GM12878 (cell line): Measurements from ENCODE around the gene MBD6. TPM values are rescaled to one million over a fixed set of nuclear protein-coding genes. Genes with fewer than 3 reads are reported as not detected.
A peak's percentile ranks its signal among the peaks of the same experiment; 100 is the strongest.

Experiments
- ATAC-seq: fragments of 200-7000 bp; cut with Tn5 transposase; 3 replicates; pipeline ENCODE4 v1.9.1; 2020; ENCODE audit warnings: mild to moderate bottlenecking, moderate library complexity
- Bru-seq: library from RNA; stranded (reverse); fragments of 400-500 nt; gene quantifications from one replicate; lab custom pipeline; 2021; lab: Mats Ljungman, UMichigan
- BruChase-seq, 2 experiments: library from RNA; stranded (reverse); fragments of 400-500 nt; gene quantifications; one replicate each; lab custom pipeline; 2021; lab: Mats Ljungman, UMichigan
- BruUV-seq: library from RNA; stranded (reverse); fragments of 400-500 nt; replicated peaks from 2 replicates; lab custom pipeline; 2021; lab: Mats Ljungman, UMichigan
- CTCF ChIA-PET: fragments of 300-600 bp; sonication (Branson Sonifier 250); formaldehyde crosslinking; extraction: SDS; loops from one replicate; lab custom pipeline; 2021; ENCODE audit warnings: inconsistent platforms; lab: Yijun Ruan, JAX
- POLR2A ChIA-PET: fragments of 350-600 bp; formaldehyde crosslinking; extraction: SDS; loops from one replicate; lab custom pipeline; 2021; ENCODE audit warnings: inconsistent platforms; lab: Charles Lee
- RAD21 ChIA-PET: fragments of 300-600 bp; sonication (Branson Sonifier 250); formaldehyde crosslinking; loops from one replicate; lab custom pipeline; 2023; ENCODE audit warnings: antibody characterized with exemption; ENCODE audit not compliant: unreplicated experiment; lab: Charles Lee
- SMC1A ChIA-PET: fragments of 300-600 bp; sonication (Branson Sonifier 250); formaldehyde crosslinking; loops from one replicate; lab custom pipeline; 2023; ENCODE audit not compliant: unreplicated experiment, uncharacterized antibody; lab: Charles Lee
- DNase-seq: peaks from one replicate; pipeline ENCODE4 v3.0.0-alpha.2; 2011; ENCODE audit warnings: low read depth, low spot score
- FAIRE-seq: peaks from 3 replicates; lab custom pipeline; 2011; peaks lifted over from hg19 to GRCh38; lab: Jason Lieb, UNC
- H2AFZ ChIP-seq: 2 replicates; pipeline ENCODE4 v1.6.0; 2011; ENCODE audit warnings: low read depth, low read length, control low read depth; ENCODE audit not compliant: control insufficient read depth
- H3K27ac ChIP-seq: 2 replicates; pipeline ENCODE4 v1.5.1; 2011; ENCODE audit warnings: control low read depth; ENCODE audit not compliant: control insufficient read depth, insufficient read depth
- H3K27me3 ChIP-seq, 2 experiments: replicated peaks in 1 of 2; 2 replicates each; pipeline versions ENCODE4 v1.6.0 to v1.6.1; 2011; ENCODE audit warnings: low read length in 1 of 2; ENCODE audit not compliant: control insufficient read depth in 2 of 2, insufficient read depth in 2 of 2
- H3K36me3 ChIP-seq, 2 experiments: 2 replicates each; pipeline ENCODE4 v1.5.1; 2011; ENCODE audit warnings: low read length in 1 of 2; ENCODE audit not compliant: control insufficient read depth in 2 of 2, insufficient read depth in 2 of 2
- H3K4me1 ChIP-seq: 2 replicates; pipeline ENCODE4 v1.6.1; 2011; ENCODE audit warnings: mild to moderate bottlenecking, low read length, moderate library complexity, mixed read lengths; ENCODE audit not compliant: control insufficient read depth, insufficient read depth
- H3K4me2 ChIP-seq: 2 replicates; pipeline ENCODE4 v1.6.0; 2011; ENCODE audit warnings: control low read depth; ENCODE audit not compliant: control insufficient read depth, insufficient read depth
- H3K4me3 ChIP-seq: fragments of 200-600 bp; sonication (generic); 2 replicates; pipeline ENCODE4 v1.5.1; 2016
- H3K79me2 ChIP-seq: 2 replicates; pipeline ENCODE4 v1.6.0; 2011; ENCODE audit warnings: low read length; ENCODE audit not compliant: control insufficient read depth, insufficient read depth
- H3K9ac ChIP-seq: 2 replicates; pipeline ENCODE4 v1.8.0; 2011; ENCODE audit warnings: low read length, control low read depth, mixed read lengths; ENCODE audit not compliant: control insufficient read depth, insufficient read depth
- H3K9me3 ChIP-seq: replicated peaks from 3 replicates; pipeline ENCODE4 v1.5.1; 2011; ENCODE audit warnings: mild to moderate bottlenecking, low read length; ENCODE audit not compliant: control insufficient read depth, insufficient read depth
- H4K20me1 ChIP-seq: 2 replicates; pipeline ENCODE4 v1.6.0; 2011; ENCODE audit not compliant: control insufficient read depth, insufficient read depth
- EZH2 ChIP-seq: IDR thresholded peaks from 2 replicates; pipeline ENCODE4 v1.6.1; 2012; ENCODE audit warnings: low read depth, mild to moderate bottlenecking, control low read depth, inconsistent platforms, low read length, borderline replicate concordance; ENCODE audit not compliant: control insufficient read depth
- IRF4 ChIP-seq: IDR thresholded peaks from 2 replicates; pipeline ENCODE4 v1.6.1; 2011; ENCODE audit warnings: low read depth, low read length
- JUND ChIP-seq: IDR thresholded peaks from 2 replicates; pipeline ENCODE4 v1.6.1; 2012; ENCODE audit warnings: low read depth, mild to moderate bottlenecking, low read length, improper control_type of control experiment, moderate library complexity
- MYB ChIP-seq: fragments of 150-350 bp; IDR thresholded peaks from 2 replicates; pipeline ENCODE4 v1.6.1; 2014; ENCODE audit warnings: mild to moderate bottlenecking, low read depth, low read length, borderline replicate concordance
- NFYB ChIP-seq: IDR thresholded peaks from 2 replicates; pipeline ENCODE4 v1.6.1; 2011; ENCODE audit warnings: low read depth, mild to moderate bottlenecking, low read length, improper control_type of control experiment, moderate library complexity; ENCODE audit not compliant: insufficient read depth
- PAX5 ChIP-seq: IDR thresholded peaks from 2 replicates; pipeline ENCODE4 v1.6.1; 2011; ENCODE audit warnings: low read depth, low read length, borderline replicate concordance
- PAX8 ChIP-seq: fragments of 450-650 bp; IDR thresholded peaks from 2 replicates; pipeline ENCODE4 v1.6.1; 2017; ENCODE audit warnings: mild to moderate bottlenecking, moderate library complexity
- RFX5 ChIP-seq: IDR thresholded peaks from 2 replicates; pipeline ENCODE4 v1.6.1; 2011; ENCODE audit warnings: low read depth, low read length, improper control_type of control experiment
- SIN3A ChIP-seq: IDR thresholded peaks from 2 replicates; pipeline ENCODE4 v1.6.1; 2012; ENCODE audit warnings: low read depth, low read length, improper control_type of control experiment
- SMARCA5 ChIP-seq: fragments of 450-650 bp; IDR thresholded peaks from 2 replicates; pipeline ENCODE4 v1.6.1; 2017; ENCODE audit warnings: mild to moderate bottlenecking
- SREBF1 ChIP-seq: IDR thresholded peaks from 2 replicates; pipeline ENCODE4 v1.6.1; 2012; ENCODE audit warnings: mild to moderate bottlenecking, low read length
- ZBED1 ChIP-seq: IDR thresholded peaks from 2 replicates; pipeline ENCODE4 v1.6.1; 2016; ENCODE audit warnings: borderline replicate concordance
- ZBTB33 ChIP-seq: fragments of 450-650 bp; IDR thresholded peaks from 2 replicates; pipeline ENCODE4 v1.6.1; 2017; ENCODE audit warnings: mild to moderate bottlenecking
- ZNF24 ChIP-seq: fragments of 450-650 bp; IDR thresholded peaks from 2 replicates; pipeline ENCODE4 v1.6.1; 2017; ENCODE audit warnings: antibody characterized with exemption, mild to moderate bottlenecking
- whole genome bisulfite sequencing: methylation state at CpG from one replicate; pipeline ENCODE4 v1.1.6; 2016; ENCODE audit warnings: low lambda C conversion rate; ENCODE audit not compliant: insufficient replicate concordance, insufficient coverage; ENCODE audit errors: missing lambda C conversion rate; 5-methylcytosine and 5-hydroxymethylcytosine counted together
- in situ Hi-C: fragments of 300-500 bp; cut with MboI; formaldehyde crosslinking; loops from 9 replicates; pipeline ENCODE4 v1.14.3; 2018; ENCODE audit warnings: mixed read lengths
- intact Hi-C: fragments of 100-400 bp; cut with micrococcal nuclease; formaldehyde crosslinking; loops from one replicate; pipeline ENCODE4 v1.14.2; 2022; ENCODE audit not compliant: unreplicated experiment
- long read RNA-seq, 2 experiments: library from polyadenylated mRNA; unstranded; transcript quantifications; one replicate each; pipeline ENCODE4 v2.0.0, GENCODE V29; 2019 to 2020
- polyA minus RNA-seq, 3 experiments: library from RNA; depleted of rRNA, polyadenylated mRNA; stranded (reverse); fragments of >200 nt; gene quantifications; 2 replicates each; pipeline ENCODE4 v1.2.3, GENCODE V29; 2011
- polyA plus RNA-seq, 11 experiments: library from polyadenylated mRNA; depleted of rRNA in 4 of 11; unstranded in 6 of 11; stranded (reverse) in 5 of 11; fragments of >200 nt; fragmentation: Nextera tagmentation in 4 of 11; fragmentation: Illumina TruSeq in 1 of 11; extraction: Ambion mirVana in 4 of 11; extraction: Trizol in 1 of 11; gene quantifications; 1 replicate in 1 of 11; 2 replicates in 10 of 11; pipeline versions ENCODE4 v1.2.1 to v1.2.3, GENCODE V29; 2011 to 2016; ENCODE audit warnings: inconsistent platforms in 2 of 11, missing spikeins in 2 of 11, low read depth in 1 of 11
- total RNA-seq, 4 experiments: library from RNA; depleted of rRNA in 3 of 4; stranded (reverse); fragments of >200 nt in 3 of 4; fragmentation: Illumina TruSeq in 1 of 4; extraction: Trizol in 1 of 4; gene quantifications; 2 replicates each; pipeline versions ENCODE4 v1.2.1 to v1.2.3, GENCODE V29; 2013 to 2021

MBD6 gene, protein sequence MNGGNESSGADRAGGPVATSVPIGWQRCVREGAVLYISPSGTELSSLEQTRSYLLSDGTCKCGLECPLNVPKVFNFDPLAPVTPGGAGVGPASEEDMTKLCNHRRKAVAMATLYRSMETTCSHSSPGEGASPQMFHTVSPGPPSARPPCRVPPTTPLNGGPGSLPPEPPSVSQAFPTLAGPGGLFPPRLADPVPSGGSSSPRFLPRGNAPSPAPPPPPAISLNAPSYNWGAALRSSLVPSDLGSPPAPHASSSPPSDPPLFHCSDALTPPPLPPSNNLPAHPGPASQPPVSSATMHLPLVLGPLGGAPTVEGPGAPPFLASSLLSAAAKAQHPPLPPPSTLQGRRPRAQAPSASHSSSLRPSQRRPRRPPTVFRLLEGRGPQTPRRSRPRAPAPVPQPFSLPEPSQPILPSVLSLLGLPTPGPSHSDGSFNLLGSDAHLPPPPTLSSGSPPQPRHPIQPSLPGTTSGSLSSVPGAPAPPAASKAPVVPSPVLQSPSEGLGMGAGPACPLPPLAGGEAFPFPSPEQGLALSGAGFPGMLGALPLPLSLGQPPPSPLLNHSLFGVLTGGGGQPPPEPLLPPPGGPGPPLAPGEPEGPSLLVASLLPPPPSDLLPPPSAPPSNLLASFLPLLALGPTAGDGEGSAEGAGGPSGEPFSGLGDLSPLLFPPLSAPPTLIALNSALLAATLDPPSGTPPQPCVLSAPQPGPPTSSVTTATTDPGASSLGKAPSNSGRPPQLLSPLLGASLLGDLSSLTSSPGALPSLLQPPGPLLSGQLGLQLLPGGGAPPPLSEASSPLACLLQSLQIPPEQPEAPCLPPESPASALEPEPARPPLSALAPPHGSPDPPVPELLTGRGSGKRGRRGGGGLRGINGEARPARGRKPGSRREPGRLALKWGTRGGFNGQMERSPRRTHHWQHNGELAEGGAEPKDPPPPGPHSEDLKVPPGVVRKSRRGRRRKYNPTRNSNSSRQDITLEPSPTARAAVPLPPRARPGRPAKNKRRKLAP
- 16.4 and 19.1 TPM in 2 replicates for total RNA-seq (2013; cell fraction: nucleolus; rRNA removed)
- total RNA-seq (2014; rRNA removed) (3.1 and 4.6 TPM in 2 replicates), total RNA-seq (2014; rRNA removed; fragmentation: Illumina TruSeq; extraction: Trizol) (3.5 and 3.7 TPM in 2 replicates), total RNA-seq (2021) (41.5 and 52.7 TPM in 2 replicates), polyA plus RNA-seq (2011; rRNA removed) (2.0 and 3.8 TPM in 2 replicates), polyA plus RNA-seq (2014; fragmentation: Illumina TruSeq; extraction: Trizol) (5.9 and 12.7 TPM in 2 replicates), polyA plus RNA-seq (2014; fragmentation: Nextera tagmentation; extraction: Ambion mirVana) (1 to 10 TPM; 1.5 to 5.5 TPM), polyA plus RNA-seq (2014; rRNA removed) (20.2 and 24.3 TPM in 2 replicates), polyA plus RNA-seq (2016; fragmentation: Nextera tagmentation; extraction: Ambion mirVana) (1 to 10 TPM; 8.1 to 8.6 TPM), polyA minus RNA-seq (2011; rRNA and poly(A)+ RNA removed) (4.3 and 5.9 TPM in 2 replicates), Bru-seq, nascent RNA (percentile 76 among the genes with signal in this experiment), BruChase-seq, experiment 1, labeled RNA remaining after a 6-hour chase (percentile 82 among the genes with signal in this experiment), BruChase-seq, experiment 2, labeled RNA remaining after a 2-hour chase (percentile 79 among the genes with signal in this experiment)
- 12.0 TPM for polyA plus RNA-seq (2011; ENCODE audit: low read depth)
- 1.8 and 1.9 TPM in 2 replicates for polyA plus RNA-seq (2011; cell fraction: cytosol; rRNA removed)
- 43.1 and 56.1 TPM in 2 replicates for polyA plus RNA-seq (2011; cell fraction: nucleus; rRNA removed)
- polyA plus RNA-seq (2012): 18.4 and 22.0 TPM in 2 replicates
- polyA minus RNA-seq (2011; cell fraction: cytosol; rRNA and poly(A)+ RNA removed): 3.6 and 6.3 TPM in 2 replicates
- 11.7 and 19.9 TPM in 2 replicates for polyA minus RNA-seq (2011; cell fraction: nucleus; rRNA and poly(A)+ RNA removed)
- long read RNA-seq, experiment 1, partial matches to known transcripts: 0 of 2 reads
- long read RNA-seq, experiment 1, other reads (novel, unspliced or antisense): 2 of 2 reads
- long read RNA-seq, experiment 2: 0 reads

GRCh38 chr12:57522011-57522886, at the start of gene MBD6:
TSS of gene MBD6 (plus strand) at chr12:57522824. CDS start at chr12:57524304, 1,480 bp downstream.
- ChIA-PET CTCF (interaction anchor here (2.1 to 2.6 kb wide), 2 partner anchors 46 to 63 kb away, joined by 14 to 16 read pairs; partner anchors contain the start of gene GLI1), POLR2A (interaction anchor here (2.2 kb wide), 1 partner anchor 23 kb away, joined by 11 read pairs; no protein-coding TSS in a partner anchor), RAD21 (no interaction called here), SMC1A (interaction anchor here (1.2 kb wide), 1 partner anchor 64 kb away, joined by 4 read pairs; no protein-coding TSS in a partner anchor)
- 1% methylated on average over 35 of the region's 57 CpGs for WGBS
- peak within 1 kb of the TSS; percentile 96 for H3K4me2 ChIP-seq
- peak within 1 kb of the TSS; percentile 91 for H3K9ac ChIP-seq
- peak; percentile 86 for DNase-seq
- H3K4me1 ChIP-seq: peaks cover 29% of the 10 kb centered on the region
- H2AFZ ChIP-seq: peak within 1 kb of the TSS; percentile 86
- intact Hi-C loops: loop anchor here (2.0 to 5.0 kb wide), 3 partner anchors 25 to 60 kb away; partner anchors contain the start of genes ARHGAP9 and DCTN2
- H3K36me3 ChIP-seq: peaks cover 13 to 14% of the 10 kb centered on the region in 2 experiments; a peak in 3 of 4 replicates
- ATAC-seq: peak; percentile 46
- in situ Hi-C loops: no loop called here
- FAIRE-seq: peak; percentile 97
- no TSS peak for BruUV-seq
- H3K27me3 ChIP-seq: no peaks in the 10 kb centered on the region
- peaks cover 50% of the 10 kb centered on the region for H3K79me2 ChIP-seq
- H3K9me3 ChIP-seq: no peaks in the 10 kb centered on the region
- H3K4me3 ChIP-seq: peak within 1 kb of the TSS; percentile 99
- H3K27ac ChIP-seq: peak within 1 kb of the TSS; percentile 99
- no peaks in the 10 kb centered on the region for H4K20me1 ChIP-seq
- no peak for TF ChIP-seq NFYB
- no peak for TF ChIP-seq MYB
- TF ChIP-seq PAX8: no peak
- peak; percentile 99 for TF ChIP-seq ZBED1
- TF ChIP-seq ZNF24: no peak
- TF ChIP-seq RFX5: peak; percentile 20; the same call in 1 of the 2 replicates
- peak; percentile 38; the same call in 1 of the 2 replicates for TF ChIP-seq SMARCA5
- no peak for TF ChIP-seq JUND
- peak; percentile 53; the same call in 1 of the 2 replicates for TF ChIP-seq SIN3A
- no peak for TF ChIP-seq PAX5
- no peak for TF ChIP-seq SREBF1
- 0 out of 2 replicates have a peak, but pooled peaks have one; percentile 11 for TF ChIP-seq IRF4
- no peak for TF ChIP-seq ZBTB33
- no peak for TF ChIP-seq EZH2
